HG03457 (cell line): ENCODE measurements around the gene MIEF1.
A peak's percentile ranks its signal among the peaks of the same experiment; 100 is the strongest.
"Not testable (repeated sequence)": the region's sequence is repeated elsewhere in the genome, so short reads cannot be mapped to it uniquely, and the experiment has no call there.

Source experiments
- ATAC-seq: cut with Tn5 transposase; IDR thresholded peaks from one replicate; pipeline ENCODE4 v1.9.1; 2021; ENCODE audit warnings: moderate number of reproducible peaks; ENCODE audit not compliant: unreplicated experiment

MIEF1 gene

DNA sequence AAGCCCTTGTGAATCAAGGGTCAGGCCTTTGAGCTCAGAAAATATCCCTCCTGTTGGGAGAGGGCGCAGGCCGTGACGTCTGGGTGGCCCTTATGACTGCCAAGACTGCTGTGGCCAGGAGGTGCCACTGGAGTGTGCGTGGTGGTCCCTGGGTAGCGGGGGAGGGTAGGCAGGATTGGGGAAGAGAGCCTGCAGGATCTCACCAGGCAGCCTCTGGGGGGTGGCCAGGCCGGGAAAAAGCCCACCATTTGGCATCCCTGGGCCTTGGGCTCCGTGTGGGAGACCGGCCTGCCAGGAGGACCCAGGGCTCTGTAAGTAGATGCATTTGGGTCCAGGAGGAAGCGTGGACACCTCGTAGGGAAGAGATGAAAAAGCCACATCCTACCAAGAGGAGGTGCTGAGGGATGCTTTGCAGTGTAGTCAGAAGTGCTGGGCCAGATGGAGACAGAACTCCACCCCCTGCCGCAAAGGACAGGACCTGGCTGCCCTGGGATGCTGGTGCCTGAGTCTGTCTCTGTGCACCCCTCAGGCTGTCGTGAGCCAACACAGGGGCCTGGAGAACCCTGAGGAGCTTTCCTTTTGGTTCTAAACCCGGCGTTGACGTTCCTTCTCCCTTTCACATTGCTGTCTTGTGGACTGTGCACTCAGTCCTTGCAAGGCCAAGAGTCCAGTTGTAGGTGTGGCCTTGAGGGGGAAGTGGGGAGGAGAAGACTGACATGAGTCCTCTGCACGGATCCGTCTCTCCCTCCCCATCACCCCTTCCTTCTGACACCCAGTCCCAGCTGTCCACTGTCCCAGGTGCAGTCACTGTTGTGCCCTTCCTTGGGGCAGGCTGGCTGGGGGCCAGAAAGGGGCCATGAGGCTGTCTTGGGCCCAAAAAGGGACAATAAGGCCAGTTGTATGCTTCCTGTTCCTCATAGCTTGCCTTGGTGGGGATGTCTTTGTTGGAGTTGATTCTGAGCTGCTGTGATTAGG, 12.7 kb upstream of the MIEF1 start:
- no peak for ATAC-seq

DNA sequence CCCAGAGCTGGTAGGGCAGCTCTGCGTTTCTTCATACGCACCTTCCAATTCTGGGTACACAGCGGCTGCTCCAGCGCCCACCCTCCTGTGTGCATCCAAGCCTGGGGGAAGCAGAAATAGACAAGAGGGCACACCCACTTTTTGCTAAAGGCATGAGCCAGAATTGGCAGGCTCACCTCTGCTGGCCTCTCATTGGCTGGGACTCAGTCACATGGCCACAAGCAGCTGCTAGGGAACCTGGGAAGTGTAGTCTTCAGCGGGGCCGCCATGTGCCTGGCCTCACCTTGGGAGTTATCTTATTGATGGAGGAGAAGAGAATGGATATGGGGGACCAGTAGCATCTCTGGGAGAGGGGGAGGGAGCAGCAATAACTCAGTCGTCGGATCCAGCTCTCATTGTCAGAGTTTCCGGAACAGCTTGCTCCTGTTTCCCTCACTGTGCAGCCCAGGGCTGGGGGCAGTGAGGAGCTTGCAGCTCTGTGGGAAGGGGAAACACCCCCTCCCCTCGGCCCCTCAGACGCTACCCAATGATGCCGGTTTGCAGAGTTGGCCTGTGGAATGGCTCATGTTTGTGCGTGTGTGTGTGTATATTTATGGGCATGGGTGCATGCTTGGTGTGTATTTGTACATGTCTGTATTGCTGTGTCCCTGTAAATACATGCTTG, 11.8 kb upstream of the MIEF1 start:
- no peak for ATAC-seq

- ATAC-seq = no peak
These were observed 11.0 kb upstream of the MIEF1 start for GRCh38 chr22:39490966-39491680.

GRCh38 chr22:39491696-39492095, 10.4 kb upstream of the MIEF1 start:
- ATAC-seq = no peak

- no peak for ATAC-seq
These were observed 9.9 kb upstream of the MIEF1 start for GRCh38 chr22:39492186-39492585.

- ATAC-seq = no peak
These were observed 8.3 kb upstream of the MIEF1 start for GRCh38 chr22:39493759-39494158.

DNA sequence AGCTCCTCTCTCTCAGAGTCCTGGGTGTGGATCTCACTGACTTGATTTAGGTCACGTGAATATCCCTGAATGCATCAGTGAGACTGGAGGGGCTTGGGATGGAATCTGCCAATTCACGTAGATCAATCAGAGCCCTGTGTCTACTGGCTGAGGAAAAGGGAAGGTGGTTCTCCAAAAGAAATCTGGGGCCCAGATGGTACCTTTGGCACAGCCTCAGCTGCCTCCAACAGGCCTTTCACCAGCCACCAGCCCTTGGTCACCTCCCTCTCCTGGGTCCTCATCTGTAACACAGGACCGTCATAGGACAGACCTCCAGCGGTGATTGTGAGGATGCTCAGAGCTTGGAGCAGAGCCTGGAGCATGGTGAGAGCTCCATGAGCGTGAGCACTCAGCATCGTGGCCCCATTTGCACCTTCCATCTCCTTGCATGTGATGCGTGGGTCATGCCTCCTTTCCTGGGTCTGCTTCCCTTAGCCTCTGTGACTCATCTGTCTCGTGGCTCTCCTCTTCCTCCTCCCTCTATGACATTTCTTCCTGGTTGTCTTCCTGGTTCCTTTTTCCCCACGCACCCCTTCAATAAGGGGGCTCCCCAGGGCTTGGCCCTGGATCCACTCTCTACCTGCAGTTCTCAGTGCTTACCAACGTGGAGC, 7.5 kb upstream of the MIEF1 start:
- no peak for ATAC-seq

- ATAC-seq = no peak
These were observed 5.8 kb upstream of the MIEF1 start for GRCh38 chr22:39496131-39496838.

DNA sequence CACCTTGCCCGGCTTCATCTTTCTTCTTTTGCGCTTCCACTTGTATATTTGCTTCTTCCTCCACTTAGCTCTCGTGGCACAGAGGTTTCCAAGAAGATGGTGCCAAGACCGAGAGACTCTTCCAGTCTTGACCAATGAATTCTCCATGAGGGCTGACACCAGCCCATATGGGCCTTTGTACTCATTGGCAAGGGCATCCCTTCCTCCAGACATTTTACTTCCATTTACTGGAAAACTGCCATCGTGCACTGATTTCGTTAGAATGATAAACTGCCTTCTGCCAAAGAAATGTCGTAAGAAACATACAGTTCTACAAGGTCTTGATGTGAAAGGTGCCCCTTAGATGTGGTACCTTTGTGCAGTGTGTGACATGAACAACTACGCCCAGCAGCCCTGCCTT, 4.7 kb upstream of the MIEF1 start:
- no peak for ATAC-seq

- ATAC-seq = no peak
These were observed 3.7 kb upstream of the MIEF1 start for GRCh38 chr22:39498368-39498767.

DNA sequence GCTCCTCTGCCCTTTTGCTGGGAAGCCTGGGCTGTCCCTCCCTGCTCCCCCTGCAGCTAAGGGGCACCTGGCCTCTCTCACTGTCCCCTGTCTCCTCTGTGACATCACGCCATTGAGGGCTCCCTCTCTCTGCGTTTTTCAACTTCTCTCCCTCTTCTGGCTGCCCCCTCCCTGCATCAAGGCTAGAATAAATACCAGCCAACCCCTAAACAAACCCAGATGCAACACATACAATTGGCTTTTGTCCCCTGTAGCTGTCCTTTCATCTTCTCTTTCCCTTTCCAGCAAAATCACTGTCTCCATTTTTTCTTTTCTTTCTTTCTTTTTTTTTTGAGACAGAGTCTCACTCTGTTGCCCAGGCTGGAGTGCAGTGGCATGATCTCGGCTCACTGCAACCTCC, 3.3 kb upstream of the MIEF1 start:
- no peak for ATAC-seq

GRCh38 chr22:39500101-39500500, 2.0 kb upstream of the MIEF1 start:
- no peak for ATAC-seq

DNA sequence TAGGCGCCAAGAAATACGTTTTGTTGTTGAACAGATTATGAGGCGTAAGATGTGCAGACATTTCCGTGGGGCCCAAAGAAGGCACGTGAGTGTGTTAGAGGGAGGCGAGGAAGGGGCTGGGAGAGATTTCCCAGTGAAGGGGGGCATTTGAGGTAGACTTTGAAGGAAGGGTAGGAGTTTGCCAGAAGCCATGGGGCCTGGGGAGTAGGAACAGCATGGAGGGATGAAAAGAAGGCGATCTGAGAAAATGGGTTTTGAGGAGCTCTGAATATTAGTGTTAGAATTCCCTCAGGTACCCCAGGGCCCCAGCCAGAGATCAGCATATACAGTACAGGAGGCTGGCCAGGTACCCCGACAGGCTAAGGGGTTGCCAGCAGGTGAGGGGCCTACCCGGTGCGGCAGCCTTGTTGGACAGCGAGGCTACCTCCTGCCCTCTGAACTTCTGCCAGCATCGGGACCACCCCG, 414 bp upstream of the MIEF1 start:
- ATAC-seq = no peak

GRCh38 chr22:39502789-39503409, 809 bp downstream of the MIEF1 start:
- ATAC-seq = peak; percentile 7

GRCh38 chr22:39503630-39504029, 1.5 kb downstream of the MIEF1 start:
- ATAC-seq = no peak

GRCh38 chr22:39504071-39504470, 2.0 kb downstream of the MIEF1 start:
- ATAC-seq = no peak

- ATAC-seq = not testable (repeated sequence)
These were observed 4.9 kb downstream of the MIEF1 start for GRCh38 chr22:39507021-39507420.

GRCh38 chr22:39508393-39508792, 6.3 kb downstream of the MIEF1 start:
- no peak for ATAC-seq

DNA sequence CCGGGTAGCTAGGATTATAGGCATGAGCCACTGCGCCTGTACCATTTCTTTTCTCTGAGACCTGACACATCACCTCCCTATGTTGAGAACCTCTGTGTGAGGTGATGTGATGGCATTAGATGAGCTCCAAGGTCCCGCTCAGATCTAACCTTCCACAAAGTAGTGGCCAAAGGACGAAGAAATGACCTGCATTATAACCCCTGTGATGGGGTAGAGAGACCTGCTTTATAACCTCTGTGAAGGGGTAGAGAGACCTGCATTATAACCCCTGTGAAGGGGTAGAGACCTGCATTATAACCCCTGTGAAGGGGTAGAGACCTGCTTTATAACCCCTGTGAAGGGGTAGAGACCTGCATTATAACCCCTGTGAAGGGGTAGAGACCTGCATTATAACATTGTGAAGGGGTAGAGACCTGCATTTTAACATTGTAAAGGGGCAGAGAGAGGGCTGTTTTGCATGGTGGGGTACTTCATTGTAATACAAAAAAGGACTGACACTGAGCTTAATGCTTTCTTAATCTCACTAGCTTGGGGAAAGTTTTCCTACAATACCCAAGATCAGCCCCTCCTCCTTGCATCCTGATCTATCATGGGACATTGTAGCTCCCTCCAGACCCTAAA, 8.5 kb downstream of the MIEF1 start:
- no peak for ATAC-seq
